HepG2 (cell line): ENCODE data around the gene CRISPLD2. TPM values are rescaled to one million over a fixed set of nuclear protein-coding genes. Genes with fewer than 3 reads are reported as not detected.

Source experiments
- ATAC-seq: fragments of 200-7000 bp; cut with Tn5 transposase; 3 replicates; pipeline ENCODE4 v1.9.1; 2020; ENCODE audit warnings: mild to moderate bottlenecking, moderate library complexity
- BruUV-seq: library from RNA; stranded (reverse); fragments of 400-500 nt; replicated peaks from 2 replicates; lab custom pipeline; 2021; lab: Mats Ljungman, UMichigan
- CTCF ChIA-PET: fragments of 300-600 bp; formaldehyde crosslinking; extraction: SDS; loops from one replicate; lab custom pipeline; 2021; ENCODE audit warnings: low total read pairs, inconsistent platforms, low intra/inter-chr PET ratio; lab: Yijun Ruan, JAX
- POLR2A ChIA-PET: fragments of 350-600 bp; sonication (Branson Sonifier 250); formaldehyde crosslinking; loops from one replicate; lab custom pipeline; 2020; ENCODE audit warnings: antibody characterized with exemption, inconsistent platforms; lab: Yijun Ruan, JAX
- DNase-seq: peaks from one replicate; pipeline ENCODE4 v3.0.0-alpha.2; 2015; ENCODE audit warnings: low spot score
- FAIRE-seq: peaks from 3 replicates; lab custom pipeline; 2011; peaks lifted over from hg19 to GRCh38; lab: Jason Lieb, UNC
- H2AFZ ChIP-seq: one replicate; pipeline ENCODE4 v1.6.1; 2011; ENCODE audit warnings: low read length, inconsistent platforms
- H3K27ac ChIP-seq: fragments of 300-600 bp; 3 replicates; pipeline ENCODE4 v1.8.0; 2011; ENCODE audit warnings: mixed run types, mild to moderate bottlenecking, mixed read lengths, low read length, inconsistent platforms; ENCODE audit not compliant: insufficient read depth; ENCODE audit errors: extremely low read length
- H3K27me3 ChIP-seq, 2 experiments: fragments of 200-600 bp in 1 of 2; 2 replicates in 1 of 2; 3 replicates in 1 of 2; pipeline versions ENCODE4 v1.6.0 to v1.8.0; 2011; ENCODE audit warnings: low read length in 2 of 2, mild to moderate bottlenecking in 2 of 2, moderate library complexity in 2 of 2, inconsistent platforms in 1 of 2; ENCODE audit not compliant: insufficient read depth in 2 of 2, control insufficient read depth in 1 of 2
- H3K36me3 ChIP-seq, 2 experiments: fragments of 200-600 bp in 1 of 2; replicated peaks in 1 of 2; 2 replicates in 1 of 2; 3 replicates in 1 of 2; pipeline versions ENCODE4 v1.5.1 to v1.8.0; 2011; ENCODE audit warnings: low read length in 2 of 2, inconsistent platforms in 1 of 2; ENCODE audit not compliant: insufficient read depth in 2 of 2, control insufficient read depth in 1 of 2
- H3K4me1 ChIP-seq: 2 replicates; pipeline ENCODE4 v1.5.1; 2012; ENCODE audit warnings: low read length, inconsistent platforms; ENCODE audit not compliant: insufficient read depth
- H3K4me2 ChIP-seq: 2 replicates; pipeline ENCODE4 v1.6.0; 2011; ENCODE audit warnings: low read depth, low read length, inconsistent platforms
- H3K4me3 ChIP-seq, 3 experiments: fragments of 200-600 bp in 1 of 3; sonication (generic), shearing (Covaris generic) in 1 of 3; replicated peaks in 1 of 3; 2 replicates each; pipeline ENCODE4 v1.5.1; 2011 to 2016; ENCODE audit warnings: low read length in 3 of 3, inconsistent platforms in 2 of 3, low read depth in 2 of 3, mild to moderate bottlenecking in 2 of 3, control low read depth in 1 of 3, mixed read lengths in 1 of 3; ENCODE audit not compliant: insufficient read depth in 1 of 3
- H3K79me2 ChIP-seq: one replicate; pipeline ENCODE4 v1.6.1; 2011; ENCODE audit warnings: low read length, inconsistent platforms; ENCODE audit not compliant: insufficient read depth
- H3K9ac ChIP-seq: 2 replicates; pipeline ENCODE4 v1.6.0; 2011; ENCODE audit warnings: mild to moderate bottlenecking, low read depth, low read length, inconsistent platforms; ENCODE audit not compliant: insufficient read depth
- H3K9me3 ChIP-seq: 2 replicates; pipeline ENCODE4 v1.5.1; 2012; ENCODE audit warnings: mild to moderate bottlenecking, low read length
- H4K20me1 ChIP-seq: 2 replicates; pipeline ENCODE4 v1.6.0; 2011; ENCODE audit warnings: inconsistent platforms, mild to moderate bottlenecking, low read length, moderate library complexity; ENCODE audit not compliant: insufficient read depth
- CEBPB ChIP-seq: IDR thresholded peaks from 2 replicates; pipeline ENCODE4 v1.6.1; 2011; ENCODE audit warnings: low read depth, low read length, improper control_type of control experiment, borderline replicate concordance
- NFATC3 ChIP-seq: sonication (generic); formaldehyde crosslinking; IDR thresholded peaks from 2 replicates; pipeline ENCODE4 v1.5.1; 2020; ENCODE audit warnings: mild to moderate bottlenecking, missing genetic modification reagents
- TGIF2 ChIP-seq: IDR thresholded peaks from 2 replicates; pipeline ENCODE4 v1.6.1; 2016; ENCODE audit warnings: control low read depth, missing compliant biosample characterization
- ZC3H13 ChIP-seq: sonication (generic); formaldehyde crosslinking; IDR thresholded peaks from 2 replicates; pipeline ENCODE4 v1.8.1; 2023; ENCODE audit warnings: mild to moderate bottlenecking, missing genetic modification reagents, moderate library complexity
- ZNF101 ChIP-seq: sonication (generic); formaldehyde crosslinking; IDR thresholded peaks from 2 replicates; pipeline ENCODE4 v1.4.0; 2020; ENCODE audit warnings: mild to moderate bottlenecking, low read depth, missing genetic modification reagents, borderline replicate concordance
- ZNF260 ChIP-seq: sonication (generic); formaldehyde crosslinking; IDR thresholded peaks from 2 replicates; pipeline ENCODE4 v1.4.0; 2020; ENCODE audit warnings: missing genetic modification reagents, low read depth, mild to moderate bottlenecking, borderline replicate concordance
- WGBS: methylation state at CpG from one replicate; pipeline ENCODE4 v1.1.6; 2017; ENCODE audit warnings: low lambda C conversion rate; 5-methylcytosine and 5-hydroxymethylcytosine counted together
- in situ Hi-C: cut with HindIII; loops from 2 replicates; pipeline ENCODE4 v1.10.0; 2017; ENCODE audit warnings: low pct_unique_long_range_greater_than_20kb; ENCODE audit not compliant: extremely low pct_ligation_motif_present
- intact Hi-C: fragments of 100-400 bp; cut with micrococcal nuclease; formaldehyde crosslinking; loops from one replicate; pipeline ENCODE4 v1.10.0; 2022; ENCODE audit not compliant: unreplicated experiment
- polyA plus RNA-seq, 8 experiments: library from polyadenylated mRNA; depleted of rRNA in 3 of 8; stranded (reverse) in 7 of 8; unstranded in 1 of 8; fragments of >200 nt; fragmentation: Illumina TruSeq in 4 of 8; extraction: Trizol in 4 of 8; gene quantifications; 2 replicates each; pipeline versions ENCODE4 v1.2.1 to v1.2.3, GENCODE V29; 2011 to 2016; ENCODE audit warnings: low read depth in 4 of 8, missing spikeins in 1 of 8, mixed read lengths in 1 of 8; ENCODE audit not compliant: insufficient read depth in 1 of 8
- total RNA-seq, 5 experiments: library from RNA; depleted of rRNA; stranded (reverse); fragments of >200 nt; fragmentation: Illumina TruSeq; extraction: Trizol; gene quantifications; 2 replicates each; pipeline ENCODE4 v1.2.3, GENCODE V29; 2016; ENCODE audit warnings: low read depth in 1 of 5
- TF ChIP-seq, protein P1 (sequence below): sonication (generic); formaldehyde crosslinking; IDR thresholded peaks from 2 replicates; pipeline ENCODE4 v1.8.0; 2022; ENCODE audit warnings: mild to moderate bottlenecking, missing genetic modification reagents, moderate library complexity

CRISPLD2 gene
- total and polyA plus RNA-seq, 2 of the 13 experiments (the other 11 are each of a cell fraction or from before 2014, with no cell fraction given) = 0.04 to 0.31 TPM

DNA sequence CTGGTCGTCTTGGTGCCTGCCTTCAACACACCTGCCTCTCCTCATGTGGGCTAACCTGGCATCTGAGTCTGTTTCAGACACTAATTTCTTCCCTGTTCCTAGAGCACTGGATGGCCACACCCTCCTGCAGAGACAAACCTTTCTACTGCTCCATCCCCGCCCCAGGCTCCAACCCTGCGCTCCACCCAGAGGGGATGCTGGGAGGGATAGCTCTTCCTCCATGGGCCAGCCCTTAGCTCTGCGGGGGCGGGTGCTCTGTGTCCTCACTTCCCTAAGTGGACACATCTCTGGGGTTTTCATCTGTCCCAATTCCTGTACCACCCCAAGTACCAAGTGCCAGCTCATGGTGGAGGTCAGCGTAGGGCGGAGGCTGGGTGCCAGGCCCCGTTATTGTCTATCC is 11.0 kb upstream of the CRISPLD2 start (continued):
- TF ChIP-seq, protein P1, sequence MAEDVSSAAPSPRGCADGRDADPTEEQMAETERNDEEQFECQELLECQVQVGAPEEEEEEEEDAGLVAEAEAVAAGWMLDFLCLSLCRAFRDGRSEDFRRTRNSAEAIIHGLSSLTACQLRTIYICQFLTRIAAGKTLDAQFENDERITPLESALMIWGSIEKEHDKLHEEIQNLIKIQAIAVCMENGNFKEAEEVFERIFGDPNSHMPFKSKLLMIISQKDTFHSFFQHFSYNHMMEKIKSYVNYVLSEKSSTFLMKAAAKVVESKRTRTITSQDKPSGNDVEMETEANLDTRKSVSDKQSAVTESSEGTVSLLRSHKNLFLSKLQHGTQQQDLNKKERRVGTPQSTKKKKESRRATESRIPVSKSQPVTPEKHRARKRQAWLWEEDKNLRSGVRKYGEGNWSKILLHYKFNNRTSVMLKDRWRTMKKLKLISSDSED (CRISPR knock-in tag) = no peak

DNA sequence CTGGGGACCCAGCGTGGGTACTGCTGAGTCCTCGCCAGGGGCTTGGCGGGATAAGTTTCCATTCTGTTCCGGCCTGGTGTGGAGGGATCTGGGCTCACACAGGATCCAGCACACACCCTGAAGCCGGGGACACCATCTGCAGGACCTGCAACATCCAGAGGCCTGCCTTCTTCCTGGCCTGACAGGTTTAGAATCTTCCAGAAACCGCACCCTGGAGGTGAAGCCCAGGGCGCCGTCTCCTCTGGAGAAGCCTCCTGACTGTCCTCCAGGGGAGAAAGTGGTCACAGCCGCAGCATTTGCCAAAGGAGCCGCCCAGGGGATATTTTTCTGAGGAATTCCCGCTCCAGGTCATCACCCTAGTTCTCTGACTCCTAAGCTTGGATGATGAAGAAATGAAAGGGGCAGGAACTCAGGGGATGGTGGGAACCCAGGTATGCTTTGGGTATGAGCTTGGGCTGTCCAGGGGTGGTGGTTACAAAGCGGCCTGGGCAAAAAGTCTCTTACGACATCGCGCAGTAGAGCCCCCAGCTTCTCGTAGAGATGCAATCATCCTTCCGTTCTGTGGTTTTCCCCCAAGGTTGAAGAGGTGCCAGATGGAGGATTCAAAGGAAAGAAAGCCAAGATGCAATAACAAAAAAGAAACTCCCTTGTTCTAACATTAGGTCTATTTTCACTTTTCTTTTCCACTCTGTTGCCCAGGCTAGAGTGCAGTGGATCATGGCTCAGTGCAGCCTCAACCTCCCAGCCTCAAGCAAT is 9.1 kb upstream of the CRISPLD2 start:
- no TSS peak for BruUV-seq
- peaks cover 11% of the 10 kb centered on the region for H3K4me1 ChIP-seq
- TF ChIP-seq ZC3H13 (no peak), CEBPB (peak; percentile 42; the same call in 1 of the 2 replicates)
- ATAC-seq (no peak), DNase-seq (no peak), FAIRE-seq (no peak)
- intact Hi-C loops = no loop called here
- no peaks in the 10 kb centered on the region for H3K9me3 ChIP-seq
- H3K4me2 ChIP-seq = no peak overlapping the region
- no peak overlapping the region for H3K4me3 ChIP-seq
- no peak overlapping the region for H2AFZ ChIP-seq
- H3K79me2 ChIP-seq = no peaks in the 10 kb centered on the region
- CTCF ChIA-PET = no interaction called here
- 55% methylated on average over 9 of the region's 17 CpGs for WGBS
- H3K27me3 ChIP-seq = peaks cover 7 to 89% of the 10 kb centered on the region in 2 experiments; a peak in 4 of 5 replicates
- H4K20me1 ChIP-seq = no peaks in the 10 kb centered on the region
- in situ Hi-C loops = no loop called here
- no peak overlapping the region for H3K27ac ChIP-seq
- H3K36me3 ChIP-seq = no peaks in the 10 kb centered on the region
- H3K9ac ChIP-seq = no peak overlapping the region
- POLR2A ChIA-PET = no interaction called here

DNA sequence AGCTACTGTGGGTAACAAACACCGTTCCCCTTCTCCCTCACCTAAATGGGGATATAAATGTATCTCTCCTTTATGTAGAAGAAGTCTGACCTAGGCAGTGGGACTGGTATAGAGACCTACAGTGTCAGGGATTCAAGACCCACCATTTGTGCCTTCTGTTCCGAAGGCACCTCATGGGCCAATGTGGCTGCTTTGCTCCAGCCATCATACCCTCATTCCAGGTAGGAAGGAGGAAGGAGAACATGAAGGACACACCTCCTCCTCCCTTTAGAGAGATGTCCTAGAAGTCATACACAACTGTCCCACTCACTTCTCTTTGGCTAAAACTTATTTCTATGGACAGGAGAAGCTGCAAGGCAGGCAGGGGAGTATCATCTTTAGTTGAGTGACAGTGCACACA is 8.3 kb upstream of the CRISPLD2 start:
- in situ Hi-C loops (no loop called here), intact Hi-C loops (no loop called here)
- DNase-seq (no peak), FAIRE-seq (no peak), ATAC-seq (no peak)
- Histone ChIP-seq H4K20me1 (no peaks in the 10 kb centered on the region), H3K9ac (no peak overlapping the region), H3K9me3 (no peaks in the 10 kb centered on the region), H3K4me3 (no peak overlapping the region), H3K36me3 (no peaks in the 10 kb centered on the region), H3K4me1 (peaks cover 14% of the 10 kb centered on the region), H2AFZ (no peak overlapping the region), H3K79me2 (no peaks in the 10 kb centered on the region), H3K4me2 (no peak overlapping the region), H3K27ac (no peak overlapping the region), H3K27me3 (peaks cover 7 to 84% of the 10 kb centered on the region in 2 experiments; a peak in 4 of 5 replicates)
- no peak for TF ChIP-seq NFATC3 (CRISPR knock-in tag)
- no peak for TF ChIP-seq ZNF260 (CRISPR knock-in tag)
- no peak for TF ChIP-seq ZNF101 (CRISPR knock-in tag)
- no peak for TF ChIP-seq TGIF2 (CRISPR knock-in tag)
- ChIA-PET CTCF (no interaction called here), POLR2A (no interaction called here)
- no TSS peak for BruUV-seq
- 43% methylated on average over 2 of the region's 2 CpGs for WGBS
